ENCODE results near the gene MYBPH.

GRCh38 chr1:203156280-203156679 is 19.3 kb downstream of the MYBPH start:
- no peak for TF ChIP-seq CTCF (IDR thresholded peaks at IDR 0.05)
- no peak for TF ChIP-seq POLR2A (IDR thresholded peaks at IDR 0.05)

Measured in adrenal gland (tissue), 5 donors.